OCI-LY7 (cell line): ENCODE data around the gene NFATC2.

Source experiments
- EZH2phosphoT487 ChIP-seq: fragments of 200-600 bp; sonication (generic); IDR thresholded peaks from 2 replicates; pipeline ENCODE4 v1.6.1; 2018; ENCODE audit warnings: low read depth, borderline replicate concordance, mild to moderate bottlenecking, mixed run types, antibody characterized with exemption, low read length, moderate library complexity, mixed read lengths
- TF ChIP-seq, protein P1 (sequence below): fragments of 200-600 bp; sonication (generic); conservative IDR thresholded peaks from 2 replicates; pipeline ENCODE4 v1.5.1; 2014; ENCODE audit warnings: mild to moderate bottlenecking, antibody characterized with exemption, low read length, moderate library complexity, mixed read lengths

DNA sequence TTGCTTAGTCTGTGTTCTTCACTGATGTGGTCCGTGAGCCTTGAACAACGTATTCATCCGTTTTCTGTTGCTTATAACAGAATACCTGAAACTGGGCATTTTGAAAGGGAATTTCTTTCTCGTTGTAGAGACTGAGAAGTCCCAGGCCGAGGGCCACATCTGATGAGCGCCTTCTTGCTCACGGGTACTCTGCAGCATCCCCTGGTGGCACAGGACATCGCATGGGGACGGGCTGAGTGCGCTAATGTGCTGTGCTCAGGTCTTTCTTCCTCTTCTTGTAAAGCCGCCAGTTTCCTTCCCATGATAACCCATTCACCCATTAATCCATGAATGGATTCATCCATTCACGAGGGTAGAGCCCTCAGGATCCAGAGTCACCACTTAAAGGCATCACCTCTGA is 161.0 kb downstream of the NFATC2 start:
- TF ChIP-seq, protein P1, sequence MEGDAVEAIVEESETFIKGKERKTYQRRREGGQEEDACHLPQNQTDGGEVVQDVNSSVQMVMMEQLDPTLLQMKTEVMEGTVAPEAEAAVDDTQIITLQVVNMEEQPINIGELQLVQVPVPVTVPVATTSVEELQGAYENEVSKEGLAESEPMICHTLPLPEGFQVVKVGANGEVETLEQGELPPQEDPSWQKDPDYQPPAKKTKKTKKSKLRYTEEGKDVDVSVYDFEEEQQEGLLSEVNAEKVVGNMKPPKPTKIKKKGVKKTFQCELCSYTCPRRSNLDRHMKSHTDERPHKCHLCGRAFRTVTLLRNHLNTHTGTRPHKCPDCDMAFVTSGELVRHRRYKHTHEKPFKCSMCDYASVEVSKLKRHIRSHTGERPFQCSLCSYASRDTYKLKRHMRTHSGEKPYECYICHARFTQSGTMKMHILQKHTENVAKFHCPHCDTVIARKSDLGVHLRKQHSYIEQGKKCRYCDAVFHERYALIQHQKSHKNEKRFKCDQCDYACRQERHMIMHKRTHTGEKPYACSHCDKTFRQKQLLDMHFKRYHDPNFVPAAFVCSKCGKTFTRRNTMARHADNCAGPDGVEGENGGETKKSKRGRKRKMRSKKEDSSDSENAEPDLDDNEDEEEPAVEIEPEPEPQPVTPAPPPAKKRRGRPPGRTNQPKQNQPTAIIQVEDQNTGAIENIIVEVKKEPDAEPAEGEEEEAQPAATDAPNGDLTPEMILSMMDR = peak; percentile 79
- no peak for TF ChIP-seq EZH2phosphoT487
